GM23338 (cell line): ENCODE measurements around the gene NSUN3. TPM values are rescaled to one million over a fixed set of nuclear protein-coding genes. Genes with fewer than 3 reads are reported as not detected.

Experiments used
- ATAC-seq: fragments of 200-7000 bp; cut with Tn5 transposase; 3 replicates; pipeline ENCODE4 v1.9.1; 2020
- DNase-seq: peaks from one replicate; pipeline ENCODE4 v3.0.0-alpha.2; 2015; ENCODE audit warnings: low spot score
- H2AFZ ChIP-seq: fragments of 200-600 bp; sonication (generic); 2 replicates; pipeline ENCODE4 v1.8.0; 2016; ENCODE audit warnings: antibody characterized with exemption, mild to moderate bottlenecking, moderate library complexity
- H3F3A ChIP-seq: fragments of 200-600 bp; sonication (generic); replicated peaks from 2 replicates; pipeline ENCODE4 v1.8.0; 2017; ENCODE audit warnings: antibody characterized with exemption, mixed run types, low read depth
- H3K27ac ChIP-seq: fragments of 200-600 bp; sonication (generic); 2 replicates; pipeline ENCODE4 v1.6.1; 2016; ENCODE audit warnings: low read depth
- H3K27me3 ChIP-seq: fragments of 200-600 bp; sonication (generic); 2 replicates; pipeline ENCODE4 v1.8.0; 2016; ENCODE audit warnings: mild to moderate bottlenecking, mixed run types, moderate library complexity; ENCODE audit not compliant: insufficient read depth
- H3K36me3 ChIP-seq: fragments of 200-600 bp; sonication (generic); 2 replicates; pipeline ENCODE4 v1.8.0; 2016; ENCODE audit warnings: mild to moderate bottlenecking; ENCODE audit not compliant: insufficient read depth
- H3K4me1 ChIP-seq: fragments of 200-600 bp; sonication (generic); 2 replicates; pipeline ENCODE4 v1.8.0; 2016; ENCODE audit warnings: mild to moderate bottlenecking, moderate library complexity; ENCODE audit not compliant: insufficient read depth
- H3K4me2 ChIP-seq: fragments of 200-600 bp; sonication (generic); 2 replicates; pipeline ENCODE4 v1.7.1; 2017; ENCODE audit warnings: mixed run types
- H3K4me3 ChIP-seq: fragments of 200-600 bp; sonication (generic); 2 replicates; pipeline ENCODE4 v1.6.1; 2016; ENCODE audit warnings: mixed run types
- H3K79me2 ChIP-seq: fragments of 200-600 bp; sonication (generic); replicated peaks from 2 replicates; pipeline ENCODE4 v1.8.0; 2017; ENCODE audit warnings: mild to moderate bottlenecking; ENCODE audit not compliant: insufficient read depth
- H3K9me2 ChIP-seq: fragments of 200-600 bp; sonication (generic); 2 replicates; pipeline ENCODE4 v1.8.0; 2017; ENCODE audit not compliant: insufficient read depth
- H4K20me1 ChIP-seq: fragments of 200-600 bp; sonication (generic); replicated peaks from 2 replicates; pipeline ENCODE4 v1.8.0; 2017; ENCODE audit warnings: mild to moderate bottlenecking; ENCODE audit not compliant: insufficient read depth
- H3K27ac Mint-ChIP-seq: 2 replicates; pipeline ENCODE4 v1.8.0; 2020; ENCODE audit warnings: inconsistent platforms, mild to moderate bottlenecking, moderate library complexity, mixed read lengths
- H3K27me3 Mint-ChIP-seq: 3 replicates; pipeline ENCODE4 v1.8.0; 2022; ENCODE audit warnings: low read depth, mild to moderate bottlenecking, moderate library complexity, mixed read lengths, inconsistent platforms; ENCODE audit not compliant: insufficient read depth, poor library complexity
- H3K36me3 Mint-ChIP-seq: 3 replicates; pipeline ENCODE4 v1.8.0; 2021; ENCODE audit warnings: low read depth, mild to moderate bottlenecking, inconsistent platforms, moderate library complexity, mixed read lengths
- H3K4me1 Mint-ChIP-seq: 3 replicates; pipeline ENCODE4 v1.8.0; 2020; ENCODE audit warnings: mild to moderate bottlenecking, inconsistent platforms, mixed read lengths
- H3K4me3 Mint-ChIP-seq: 3 replicates; pipeline ENCODE4 v1.8.0; 2021; ENCODE audit warnings: moderate library complexity, mild to moderate bottlenecking, inconsistent platforms, mixed read lengths
- H3K9me3 Mint-ChIP-seq: 3 replicates; pipeline ENCODE4 v1.8.0; 2020; ENCODE audit warnings: moderate library complexity, mild to moderate bottlenecking, inconsistent platforms, mixed read lengths
- CREB1 ChIP-seq: fragments of 250-450 bp; sonication (Bioruptor Pico); IDR thresholded peaks from 2 replicates; pipeline ENCODE4 v1.5.0; 2020; ENCODE audit warnings: low read depth, mild to moderate bottlenecking, moderate library complexity
- POLR2AphosphoS5 ChIP-seq: IDR thresholded peaks from 2 replicates; pipeline ENCODE4 v1.6.1; 2016; ENCODE audit warnings: antibody characterized with exemption, low read depth
- REST ChIP-seq: IDR thresholded peaks from one replicate; pipeline ENCODE4 v1.6.1; 2018; ENCODE audit warnings: antibody characterized with exemption; ENCODE audit not compliant: unreplicated experiment
- ZNF114 ChIP-seq: fragments of 250-450 bp; sonication (Bioruptor Pico); IDR thresholded peaks from 2 replicates; pipeline ENCODE4 v1.5.0; 2020; ENCODE audit warnings: mild to moderate bottlenecking, moderate library complexity
- ZNF331 ChIP-seq: fragments of 250-450 bp; sonication (Bioruptor Pico); IDR thresholded peaks from 2 replicates; pipeline ENCODE4 v1.5.0; 2020; ENCODE audit warnings: low read depth, mild to moderate bottlenecking, moderate library complexity
- ZNF462 ChIP-seq: fragments of 250-450 bp; sonication (Bioruptor Pico); IDR thresholded peaks from 2 replicates; pipeline ENCODE4 v1.5.0; 2020; ENCODE audit warnings: mild to moderate bottlenecking, moderate library complexity
- polyA plus RNA-seq: library from polyadenylated mRNA; unstranded; fragments of >200 nt; fragmentation: Nextera tagmentation; extraction: Ambion mirVana; gene quantifications from 2 replicates; pipeline ENCODE4 v1.2.1, GENCODE V29; 2016
- total RNA-seq: library from RNA; depleted of rRNA; stranded (reverse); fragments of >200 nt; shearing (Covaris generic); gene quantifications from 2 replicates; pipeline ENCODE4 v1.2.3, GENCODE V29; 2014
- TF ChIP-seq, protein P1 (sequence below), 2 experiments: fragments of 200-600 bp in 1 of 2; sonication (generic) in 1 of 2; conservative IDR thresholded peaks; 2 replicates each; pipeline versions ENCODE4 v1.5.1 to v1.6.1; 2016 to 2017; ENCODE audit warnings: antibody characterized with exemption in 2 of 2, low read depth in 2 of 2, mild to moderate bottlenecking in 2 of 2, moderate library complexity in 1 of 2

Gene NSUN3
- total and polyA plus RNA-seq, 2 experiments from 2014 or later, result 5.4 to 10.6 TPM

DNA sequence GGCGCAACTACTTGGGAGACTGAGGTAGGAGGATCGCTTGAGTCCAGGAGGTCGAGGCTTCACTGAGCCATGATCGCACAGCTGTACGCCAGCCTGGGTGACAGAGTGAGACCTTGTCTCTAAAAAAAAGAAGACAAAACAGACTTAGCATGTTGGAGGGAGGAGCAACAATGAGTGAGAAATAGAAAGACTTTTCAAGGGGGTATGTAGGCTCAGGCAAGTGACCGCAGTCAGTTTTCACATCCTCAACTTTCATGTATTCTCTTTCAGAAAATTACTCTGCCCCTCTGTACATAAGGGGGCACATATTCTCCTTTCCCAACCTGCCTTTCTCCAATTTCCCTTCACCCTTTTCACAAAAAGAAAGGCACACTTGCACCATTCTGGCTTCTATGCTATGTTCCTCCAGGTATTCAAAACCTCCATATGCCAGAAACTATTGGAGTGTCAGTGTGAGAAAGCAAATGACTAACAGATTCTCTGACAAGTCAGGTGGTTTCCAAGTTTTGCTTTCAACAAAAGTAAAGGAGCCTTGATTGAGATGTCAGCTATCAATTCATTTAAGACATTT, 7.6 kb downstream of the NSUN3 start:
- no peak for DNase-seq
- H3K4me3 Mint-ChIP-seq, result no peak overlapping the region
- no peak overlapping the region for H3K27ac Mint-ChIP-seq
- Histone ChIP-seq H3K36me3 (no peaks in the 10 kb centered on the region), H2AFZ (no peak overlapping the region), H4K20me1 (no peaks in the 10 kb centered on the region), H3F3A (no peaks in the 10 kb centered on the region), H3K4me2 (no peak overlapping the region), H3K79me2 (peaks cover 6% of the 10 kb centered on the region; the same call in 1 of the 2 replicates), H3K9me2 (no peaks in the 10 kb centered on the region), H3K4me3 (no peak overlapping the region), H3K27ac (no peak overlapping the region), H3K4me1 (no peaks in the 10 kb centered on the region), H3K27me3 (no peaks in the 10 kb centered on the region)
- H3K4me1 Mint-ChIP-seq, result no peaks in the 10 kb centered on the region
- no peaks in the 10 kb centered on the region for H3K27me3 Mint-ChIP-seq
- no peaks in the 10 kb centered on the region for H3K9me3 Mint-ChIP-seq
- no peak for ATAC-seq
- peaks cover 22% of the 10 kb centered on the region for H3K36me3 Mint-ChIP-seq
- no peak for TF ChIP-seq ZNF462
- TF ChIP-seq, protein P1, sequence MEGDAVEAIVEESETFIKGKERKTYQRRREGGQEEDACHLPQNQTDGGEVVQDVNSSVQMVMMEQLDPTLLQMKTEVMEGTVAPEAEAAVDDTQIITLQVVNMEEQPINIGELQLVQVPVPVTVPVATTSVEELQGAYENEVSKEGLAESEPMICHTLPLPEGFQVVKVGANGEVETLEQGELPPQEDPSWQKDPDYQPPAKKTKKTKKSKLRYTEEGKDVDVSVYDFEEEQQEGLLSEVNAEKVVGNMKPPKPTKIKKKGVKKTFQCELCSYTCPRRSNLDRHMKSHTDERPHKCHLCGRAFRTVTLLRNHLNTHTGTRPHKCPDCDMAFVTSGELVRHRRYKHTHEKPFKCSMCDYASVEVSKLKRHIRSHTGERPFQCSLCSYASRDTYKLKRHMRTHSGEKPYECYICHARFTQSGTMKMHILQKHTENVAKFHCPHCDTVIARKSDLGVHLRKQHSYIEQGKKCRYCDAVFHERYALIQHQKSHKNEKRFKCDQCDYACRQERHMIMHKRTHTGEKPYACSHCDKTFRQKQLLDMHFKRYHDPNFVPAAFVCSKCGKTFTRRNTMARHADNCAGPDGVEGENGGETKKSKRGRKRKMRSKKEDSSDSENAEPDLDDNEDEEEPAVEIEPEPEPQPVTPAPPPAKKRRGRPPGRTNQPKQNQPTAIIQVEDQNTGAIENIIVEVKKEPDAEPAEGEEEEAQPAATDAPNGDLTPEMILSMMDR (conservative IDR thresholded peaks at IDR 0.05; ENCODE audit: low read depth in 2 of 2), result no peak

DNA sequence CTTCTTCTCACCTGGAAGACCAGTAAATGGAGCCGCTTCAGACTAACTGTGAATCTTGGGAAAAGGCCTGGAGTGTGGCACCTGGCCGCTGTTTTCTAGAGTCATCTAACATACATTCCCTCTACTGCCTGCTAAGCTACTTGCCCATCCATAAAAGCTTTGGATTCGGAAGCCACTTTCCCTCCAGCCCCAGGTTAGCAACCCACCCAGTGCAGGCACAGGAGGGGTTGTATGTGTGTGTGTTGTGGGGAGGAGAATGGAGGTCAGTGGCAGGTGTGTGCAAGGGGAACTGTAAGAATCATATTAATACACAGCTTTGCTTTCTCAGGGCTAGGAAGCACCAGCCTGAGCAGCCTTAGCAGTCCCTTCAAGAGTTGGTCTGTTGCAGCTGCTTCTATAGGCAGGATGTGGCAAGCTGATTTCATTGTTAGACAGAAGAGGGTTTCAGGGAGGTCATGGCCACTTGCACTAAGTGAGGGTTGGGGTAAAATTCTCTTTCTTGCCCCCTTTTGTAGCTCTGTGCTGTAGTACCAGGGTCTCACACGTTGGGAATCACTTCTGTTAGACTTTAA, 8.9 kb downstream of the NSUN3 start:
- H3K4me3 ChIP-seq, result no peak overlapping the region
- Mint-ChIP-seq H3K9me3 (no peaks in the 10 kb centered on the region), H3K4me1 (no peaks in the 10 kb centered on the region), H3K36me3 (peaks cover 20% of the 10 kb centered on the region), H3K4me3 (no peak overlapping the region), H3K27ac (no peak overlapping the region), H3K27me3 (no peaks in the 10 kb centered on the region)
- no peaks in the 10 kb centered on the region for H3K27me3 ChIP-seq
- H3K4me1 ChIP-seq, result no peaks in the 10 kb centered on the region
- H3K79me2 ChIP-seq, result peaks cover 6% of the 10 kb centered on the region; the same call in 1 of the 2 replicates
- no peaks in the 10 kb centered on the region for H3F3A ChIP-seq
- ATAC-seq (no peak), DNase-seq (no peak)
- no peak overlapping the region for H3K4me2 ChIP-seq
- no peak overlapping the region for H2AFZ ChIP-seq
- no peaks in the 10 kb centered on the region for H3K9me2 ChIP-seq
- no peaks in the 10 kb centered on the region for H4K20me1 ChIP-seq
- no peak overlapping the region for H3K27ac ChIP-seq
- H3K36me3 ChIP-seq, result no peaks in the 10 kb centered on the region
- TF ChIP-seq POLR2AphosphoS5, result no peak
- TF ChIP-seq ZNF331 (CRISPR knock-in tag), result no peak
- no peak for TF ChIP-seq REST
- no peak for TF ChIP-seq CREB1
- TF ChIP-seq ZNF114 (CRISPR knock-in tag), result no peak
